GM19438 (cell line): ENCODE data around the gene SYNE4.

Source experiments
- ATAC-seq: cut with Tn5 transposase; IDR thresholded peaks from one replicate; pipeline ENCODE4 v1.9.1; 2021; ENCODE audit warnings: low read depth; ENCODE audit not compliant: unreplicated experiment

SYNE4 gene

GRCh38 chr19:36026091-36026876 lies 17.7 kb upstream of the SYNE4 start:
- no peak for ATAC-seq

- ATAC-seq: no peak
Observed at GRCh38 chr19:36025541-36025940, 16.9 kb upstream of the SYNE4 start.

GRCh38 chr19:36023432-36023831 lies 14.8 kb upstream of the SYNE4 start:
- ATAC-seq: no peak

GRCh38 chr19:36019061-36019670 lies 10.6 kb upstream of the SYNE4 start:
- no peak for ATAC-seq

GRCh38 chr19:36014012-36014924 lies 5.7 kb upstream of the SYNE4 start, which contains the start of gene ALKBH6:
ALKBH6 (minus strand) TSS chr19:36014213; CDS start chr19:36013397, 816 bp downstream.
- peak; percentile 98 for ATAC-seq

- ATAC-seq: no peak
Observed at GRCh38 chr19:36013280-36014011, 4.8 kb upstream of the SYNE4 start.

- no peak for ATAC-seq
Observed at GRCh38 chr19:36010402-36010801, 1.8 kb upstream of the SYNE4 start.

- ATAC-seq: no peak
Observed at GRCh38 chr19:36009633-36010379, 1.2 kb upstream of the SYNE4 start.

GRCh38 chr19:36009220-36009619 lies 607 bp upstream of the SYNE4 start:
- no peak for ATAC-seq

- no peak for ATAC-seq
Observed at GRCh38 chr19:36006955-36007354, 1.7 kb downstream of the SYNE4 start.

- ATAC-seq: no peak
Observed at GRCh38 chr19:36003284-36003683, 5.3 kb downstream of the SYNE4 start.

- no peak for ATAC-seq
Observed at GRCh38 chr19:36001605-36002004, 7.0 kb downstream of the SYNE4 start.

- no peak for ATAC-seq
Observed at GRCh38 chr19:35996777-35997176, 11.8 kb downstream of the SYNE4 start.

GRCh38 chr19:35995048-35995993 lies 13.3 kb downstream of the SYNE4 start, which contains the start of gene SDHAF1:
SDHAF1 (plus strand) TSS chr19:35995188; CDS start chr19:35995275, 87 bp downstream.
- peak; percentile 74 for ATAC-seq

- no peak for ATAC-seq
Observed at GRCh38 chr19:35993923-35994598, 14.6 kb downstream of the SYNE4 start.

GRCh38 chr19:35992907-35993765 lies 15.5 kb downstream of the SYNE4 start:
- ATAC-seq: no peak
